ENCODE measurements around the gene DPEP2NB. TPM values are rescaled to one million over a fixed set of nuclear protein-coding genes. Genes with fewer than 3 reads are reported as not detected.

DPEP2NB gene
- total RNA-seq, 1 donor from 2014 or later = not detected

DNA sequence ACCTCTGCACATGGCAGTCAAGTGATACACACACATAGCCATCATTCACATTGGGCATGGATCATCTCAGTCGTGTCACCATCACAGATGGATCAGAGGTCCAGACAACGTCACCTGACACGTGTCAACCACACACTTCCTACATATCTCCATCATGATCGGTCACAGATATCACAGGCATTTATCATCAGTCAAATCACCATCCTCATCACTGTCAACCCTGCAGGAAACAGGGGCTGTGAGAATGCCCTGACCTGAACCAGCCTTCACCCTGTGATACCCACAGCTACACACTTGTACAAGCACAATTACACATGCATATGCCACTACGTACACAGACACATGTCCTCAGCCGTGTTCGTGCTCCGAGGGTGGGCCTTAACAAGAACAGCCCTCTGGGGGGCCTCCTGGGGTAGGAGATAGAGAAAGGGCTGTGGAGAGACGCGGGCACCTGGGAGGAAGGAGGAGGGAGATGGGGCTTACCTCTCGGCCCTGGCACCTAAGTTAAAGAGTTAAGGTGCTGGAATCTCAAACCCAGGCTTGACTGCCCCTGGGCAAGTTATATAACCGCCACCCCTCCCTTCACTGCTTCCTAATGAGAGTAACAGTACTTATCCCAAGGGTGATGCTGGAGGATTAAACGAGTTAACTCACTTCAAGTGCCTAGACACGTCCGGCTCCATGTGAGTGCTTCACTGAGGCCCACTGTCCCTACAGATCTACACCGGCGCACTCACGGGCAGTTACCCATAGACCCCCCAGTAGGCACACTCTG, 48.3 kb downstream of the DPEP2NB start:
- intact Hi-C loops (cut with DNase I) = no loop called here
- ATAC-seq (no peak), DNase-seq (ENCODE audit: low spot score) (no peak)

DNA sequence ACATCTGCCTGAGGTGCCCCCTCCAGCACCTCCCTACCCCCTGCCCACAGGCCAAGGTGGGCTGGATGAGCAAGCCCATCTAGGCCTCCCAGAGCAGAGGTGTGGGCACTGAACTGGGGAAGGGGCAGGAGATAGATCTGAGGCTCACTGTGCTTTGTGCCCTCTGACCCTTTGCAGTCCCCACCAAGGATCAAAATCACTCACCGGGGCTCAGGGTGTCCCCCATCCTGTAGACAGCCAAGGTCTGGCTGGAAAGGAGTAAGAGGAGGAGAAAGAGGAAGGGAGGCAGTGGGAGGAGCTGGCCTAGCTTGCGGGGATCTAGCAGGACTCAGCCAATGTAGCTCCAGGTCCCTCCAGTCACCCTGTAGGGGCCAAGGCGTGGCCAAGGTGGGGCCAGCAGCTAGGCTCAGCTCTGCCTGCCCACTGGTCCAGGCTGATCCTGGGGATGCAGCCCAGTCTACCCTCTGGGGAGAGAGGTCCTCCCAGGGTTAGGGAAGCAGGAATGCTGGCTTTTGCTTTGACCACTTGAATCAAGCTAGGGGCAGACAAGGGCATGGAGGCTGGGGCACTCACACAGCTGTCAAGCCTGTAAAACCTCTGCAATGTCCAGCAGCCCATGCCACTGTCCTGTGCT, 49.0 kb downstream of the DPEP2NB start:
- intact Hi-C loops (cut with DNase I) = no loop called here
- DNase-seq (ENCODE audit: low spot score) = no peak
- peak; percentile 16 for ATAC-seq

- ATAC-seq = no peak
- no peak for DNase-seq (ENCODE audit: low spot score)
- intact Hi-C loops (cut with DNase I) = no loop called here
These were observed 49.8 kb downstream of the DPEP2NB start for GRCh38 chr16:67965668-67966548.

DNA sequence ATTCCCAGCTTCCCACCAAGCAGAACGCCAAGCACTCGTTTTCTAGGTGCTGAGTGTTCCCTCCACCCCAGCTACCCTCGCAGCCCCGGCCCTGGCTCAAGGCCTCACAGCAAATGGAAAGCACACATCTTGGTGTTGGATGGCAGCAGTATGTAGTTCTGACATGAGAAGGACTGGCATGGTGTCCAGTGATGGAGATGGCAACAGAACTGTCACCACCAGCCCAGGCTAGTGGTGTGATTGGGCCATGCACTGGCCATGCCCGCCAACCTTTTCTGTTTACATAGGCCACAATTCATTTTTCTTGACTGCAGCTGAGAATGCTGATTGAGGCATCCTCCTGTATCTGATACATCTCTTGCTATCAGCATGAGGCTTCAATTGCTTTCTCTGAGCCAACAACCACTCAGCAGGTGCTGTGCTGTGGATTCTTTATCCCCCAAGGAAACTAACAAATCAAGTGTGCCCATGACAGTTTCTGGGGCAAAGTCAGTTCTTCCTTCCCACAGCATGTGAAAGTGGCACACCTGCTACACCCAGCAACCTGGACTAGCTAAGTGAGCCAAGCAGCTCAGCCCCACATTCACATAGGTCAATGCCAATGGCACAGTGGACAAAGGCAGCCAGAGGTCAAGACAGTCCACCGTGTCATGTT, 51.1 kb downstream of the DPEP2NB start:
- intact Hi-C loops (cut with DNase I) = no loop called here
- DNase-seq (ENCODE audit: low spot score) (no peak), ATAC-seq (no peak)

DNA sequence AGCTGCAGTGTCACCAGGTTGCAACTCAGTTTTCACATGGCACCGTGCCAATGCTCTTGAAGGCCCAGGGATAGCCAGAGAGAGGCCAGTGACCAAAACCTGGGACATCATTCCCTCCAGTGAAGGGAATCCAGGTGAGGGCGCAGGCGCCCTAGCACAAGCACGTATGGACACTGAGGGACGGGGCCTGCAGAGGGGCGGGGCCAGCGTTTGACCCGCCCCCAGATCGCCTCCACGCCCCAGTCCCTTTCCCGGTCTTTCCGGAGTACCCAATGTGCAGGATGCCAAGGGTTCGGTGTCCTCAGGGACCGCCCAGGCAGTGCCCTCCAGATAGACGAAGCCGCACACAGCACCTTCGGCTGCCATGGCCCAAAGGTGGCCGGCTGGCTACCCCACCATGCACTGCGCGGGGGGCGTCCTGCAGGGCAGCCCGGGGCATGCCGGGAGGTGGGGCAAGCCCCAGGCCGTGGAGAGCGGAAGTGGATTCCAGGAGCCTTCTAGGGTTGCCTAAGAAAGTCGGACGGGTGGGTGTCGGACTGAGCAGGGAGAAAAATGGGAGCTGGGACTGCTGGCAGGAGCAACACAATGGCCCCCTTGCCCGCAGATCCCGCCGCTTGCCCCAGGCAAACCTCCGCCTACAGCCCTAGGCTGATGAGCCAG, 51.9 kb downstream of the DPEP2NB start:
- ATAC-seq = peak; percentile 51
- intact Hi-C loops (cut with DNase I) = no loop called here
- no peak for DNase-seq (ENCODE audit: low spot score)

Other genes with a start within 250 kb of the DPEP2NB start
- 21.7 TPM for gene RANBP10, start 209.4 kb downstream of the DPEP2NB start, total RNA-seq
- gene TSNAXIP1, start 209.0 kb downstream of the DPEP2NB start, total RNA-seq = 1.5 TPM
- 22.7 TPM for gene THAP11, start 173.6 kb downstream of the DPEP2NB start, total RNA-seq
- 59.2 TPM for gene NUTF2, start 169.0 kb downstream of the DPEP2NB start, total RNA-seq
- gene CENPT, start 168.2 kb downstream of the DPEP2NB start, total RNA-seq = 45.1 TPM
- 40.2 TPM for gene EDC4, start 142.9 kb downstream of the DPEP2NB start, total RNA-seq
- 1.6 TPM for gene NRN1L, start 131.0 kb downstream of the DPEP2NB start, total RNA-seq
- gene PSKH1, start 122.7 kb downstream of the DPEP2NB start, total RNA-seq = 27.4 TPM
- gene CTRL, start 84.0 kb downstream of the DPEP2NB start, total RNA-seq = 0.98 TPM
- gene PSMB10, start 79.1 kb downstream of the DPEP2NB start, total RNA-seq = 35.3 TPM
- gene LCAT, start 71.8 kb downstream of the DPEP2NB start, total RNA-seq = 46.2 TPM
- gene SLC12A4, start 47.3 kb downstream of the DPEP2NB start, total RNA-seq = 115 TPM
- not detected for gene DPEP3, start 35.4 kb downstream of the DPEP2NB start, total RNA-seq
- gene DPEP2, start 16.4 kb downstream of the DPEP2NB start, total RNA-seq = 4.4 TPM
- 6.3 TPM for gene DDX28, start 7.3 kb upstream of the DPEP2NB start, total RNA-seq
- 14.7 TPM for gene DUS2, start 7.4 kb upstream of the DPEP2NB start, total RNA-seq
- 66.4 TPM for gene NFATC3, start 69.5 kb upstream of the DPEP2NB start, total RNA-seq
- gene ESRP2, start 220.2 kb upstream of the DPEP2NB start, total RNA-seq = 0.36 TPM
- 17.4 TPM for gene PLA2G15, start 229.5 kb upstream of the DPEP2NB start, total RNA-seq
- gene SLC7A6, start 248.6 kb upstream of the DPEP2NB start, total RNA-seq = 75.5 TPM